ENCODE results near the gene FXYD3. TPM values are rescaled to one million over a fixed set of nuclear protein-coding genes. Genes with fewer than 3 reads are reported as not detected.

Gene FXYD3
- total and polyA plus RNA-seq, 2 experiments from 2014 or later: 0.81 TPM; not detected in 1

DNA sequence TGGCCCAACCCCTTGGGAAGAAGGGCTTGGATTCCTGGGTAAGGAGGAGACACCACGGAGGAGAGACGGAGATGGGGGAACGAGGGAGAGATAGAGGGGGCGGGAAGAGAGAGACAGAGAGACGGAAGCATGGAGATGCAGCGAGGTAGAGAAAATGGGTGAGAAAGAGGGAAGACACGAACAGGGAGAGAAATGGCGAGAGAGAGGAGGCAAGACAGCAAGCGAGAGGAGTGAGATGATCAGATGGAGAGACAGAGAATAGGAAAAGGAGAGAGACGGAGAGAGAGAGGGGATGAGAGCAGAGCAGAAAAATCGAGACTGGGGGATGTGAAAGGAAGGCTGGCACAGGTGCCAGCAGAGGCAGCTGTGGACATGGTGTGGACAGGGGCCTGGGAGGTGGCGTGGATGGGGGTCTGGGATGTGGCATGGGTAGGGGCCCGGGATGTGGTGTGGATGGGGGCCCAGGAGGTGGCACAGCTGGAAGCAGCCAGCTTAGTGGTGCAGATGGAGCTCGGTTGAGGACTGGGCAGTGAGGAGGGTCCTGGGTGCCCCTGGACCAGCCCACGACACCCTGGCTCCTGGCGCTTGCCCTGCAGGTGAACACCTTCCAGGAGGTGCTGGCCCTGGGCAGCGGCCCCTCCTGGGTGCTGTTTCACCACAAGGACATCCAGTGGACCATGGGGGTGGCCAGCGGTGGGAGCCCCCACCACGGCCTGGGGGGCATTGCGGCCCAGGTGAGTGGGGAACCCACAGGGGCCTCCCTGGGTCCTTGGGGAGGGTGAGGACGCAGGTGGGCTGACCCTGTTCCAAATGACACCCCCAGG is 40.2 kb upstream of the FXYD3 start:
- DNase-seq (ENCODE audit: low spot score) (no peak), ATAC-seq (no peak)
- Mint-ChIP-seq H3K9me3 (peaks cover 2% of the 10 kb centered on the region; the same call in 1 of the 3 replicates), H3K27ac (no peak overlapping the region), H3K4me1 (no peaks in the 10 kb centered on the region), H3K27me3 (ENCODE audit: insufficient read depth, low read depth, poor library complexity) (peaks cover 17% of the 10 kb centered on the region), H3K36me3 (ENCODE audit: low read depth) (no peaks in the 10 kb centered on the region; the same call in 2 of the 3 replicates), H3K4me3 (no peak overlapping the region)
- H3F3A ChIP-seq (replicated peaks; ENCODE audit: low read depth): no peaks in the 10 kb centered on the region
- H3K27ac ChIP-seq (ENCODE audit: low read depth): no peak overlapping the region
- no peaks in the 10 kb centered on the region for H3K27me3 ChIP-seq (ENCODE audit: insufficient read depth)
- no peaks in the 10 kb centered on the region for H3K9me2 ChIP-seq (ENCODE audit: insufficient read depth)
- H2AFZ ChIP-seq: no peak overlapping the region
- TF ChIP-seq NANOG (IDR thresholded peaks at IDR 0.05; ENCODE audit: borderline replicate concordance) (no peak), ZNF331 (CRISPR knock-in tag; IDR thresholded peaks at IDR 0.05; ENCODE audit: low read depth) (no peak), ZNF114 (CRISPR knock-in tag; IDR thresholded peaks at IDR 0.05) (no peak), EZH2 (IDR thresholded peaks at IDR 0.05; ENCODE audit: low read depth, unreplicated experiment) (no peak), REST (IDR thresholded peaks at IDR 0.05; ENCODE audit: unreplicated experiment) (no peak), CREB1 (CRISPR knock-in tag; IDR thresholded peaks at IDR 0.05; ENCODE audit: low read depth) (no peak), STAT1 (IDR thresholded peaks at IDR 0.05; ENCODE audit: unreplicated experiment) (no peak), JUNB (IDR thresholded peaks at IDR 0.05; ENCODE audit: unreplicated experiment) (no peak), EZH2phosphoT487 (IDR thresholded peaks at IDR 0.05; ENCODE audit: unreplicated experiment) (no peak), POLR2AphosphoS5 (IDR thresholded peaks at IDR 0.05; ENCODE audit: low read depth) (no peak)
- TF ChIP-seq, protein P1, sequence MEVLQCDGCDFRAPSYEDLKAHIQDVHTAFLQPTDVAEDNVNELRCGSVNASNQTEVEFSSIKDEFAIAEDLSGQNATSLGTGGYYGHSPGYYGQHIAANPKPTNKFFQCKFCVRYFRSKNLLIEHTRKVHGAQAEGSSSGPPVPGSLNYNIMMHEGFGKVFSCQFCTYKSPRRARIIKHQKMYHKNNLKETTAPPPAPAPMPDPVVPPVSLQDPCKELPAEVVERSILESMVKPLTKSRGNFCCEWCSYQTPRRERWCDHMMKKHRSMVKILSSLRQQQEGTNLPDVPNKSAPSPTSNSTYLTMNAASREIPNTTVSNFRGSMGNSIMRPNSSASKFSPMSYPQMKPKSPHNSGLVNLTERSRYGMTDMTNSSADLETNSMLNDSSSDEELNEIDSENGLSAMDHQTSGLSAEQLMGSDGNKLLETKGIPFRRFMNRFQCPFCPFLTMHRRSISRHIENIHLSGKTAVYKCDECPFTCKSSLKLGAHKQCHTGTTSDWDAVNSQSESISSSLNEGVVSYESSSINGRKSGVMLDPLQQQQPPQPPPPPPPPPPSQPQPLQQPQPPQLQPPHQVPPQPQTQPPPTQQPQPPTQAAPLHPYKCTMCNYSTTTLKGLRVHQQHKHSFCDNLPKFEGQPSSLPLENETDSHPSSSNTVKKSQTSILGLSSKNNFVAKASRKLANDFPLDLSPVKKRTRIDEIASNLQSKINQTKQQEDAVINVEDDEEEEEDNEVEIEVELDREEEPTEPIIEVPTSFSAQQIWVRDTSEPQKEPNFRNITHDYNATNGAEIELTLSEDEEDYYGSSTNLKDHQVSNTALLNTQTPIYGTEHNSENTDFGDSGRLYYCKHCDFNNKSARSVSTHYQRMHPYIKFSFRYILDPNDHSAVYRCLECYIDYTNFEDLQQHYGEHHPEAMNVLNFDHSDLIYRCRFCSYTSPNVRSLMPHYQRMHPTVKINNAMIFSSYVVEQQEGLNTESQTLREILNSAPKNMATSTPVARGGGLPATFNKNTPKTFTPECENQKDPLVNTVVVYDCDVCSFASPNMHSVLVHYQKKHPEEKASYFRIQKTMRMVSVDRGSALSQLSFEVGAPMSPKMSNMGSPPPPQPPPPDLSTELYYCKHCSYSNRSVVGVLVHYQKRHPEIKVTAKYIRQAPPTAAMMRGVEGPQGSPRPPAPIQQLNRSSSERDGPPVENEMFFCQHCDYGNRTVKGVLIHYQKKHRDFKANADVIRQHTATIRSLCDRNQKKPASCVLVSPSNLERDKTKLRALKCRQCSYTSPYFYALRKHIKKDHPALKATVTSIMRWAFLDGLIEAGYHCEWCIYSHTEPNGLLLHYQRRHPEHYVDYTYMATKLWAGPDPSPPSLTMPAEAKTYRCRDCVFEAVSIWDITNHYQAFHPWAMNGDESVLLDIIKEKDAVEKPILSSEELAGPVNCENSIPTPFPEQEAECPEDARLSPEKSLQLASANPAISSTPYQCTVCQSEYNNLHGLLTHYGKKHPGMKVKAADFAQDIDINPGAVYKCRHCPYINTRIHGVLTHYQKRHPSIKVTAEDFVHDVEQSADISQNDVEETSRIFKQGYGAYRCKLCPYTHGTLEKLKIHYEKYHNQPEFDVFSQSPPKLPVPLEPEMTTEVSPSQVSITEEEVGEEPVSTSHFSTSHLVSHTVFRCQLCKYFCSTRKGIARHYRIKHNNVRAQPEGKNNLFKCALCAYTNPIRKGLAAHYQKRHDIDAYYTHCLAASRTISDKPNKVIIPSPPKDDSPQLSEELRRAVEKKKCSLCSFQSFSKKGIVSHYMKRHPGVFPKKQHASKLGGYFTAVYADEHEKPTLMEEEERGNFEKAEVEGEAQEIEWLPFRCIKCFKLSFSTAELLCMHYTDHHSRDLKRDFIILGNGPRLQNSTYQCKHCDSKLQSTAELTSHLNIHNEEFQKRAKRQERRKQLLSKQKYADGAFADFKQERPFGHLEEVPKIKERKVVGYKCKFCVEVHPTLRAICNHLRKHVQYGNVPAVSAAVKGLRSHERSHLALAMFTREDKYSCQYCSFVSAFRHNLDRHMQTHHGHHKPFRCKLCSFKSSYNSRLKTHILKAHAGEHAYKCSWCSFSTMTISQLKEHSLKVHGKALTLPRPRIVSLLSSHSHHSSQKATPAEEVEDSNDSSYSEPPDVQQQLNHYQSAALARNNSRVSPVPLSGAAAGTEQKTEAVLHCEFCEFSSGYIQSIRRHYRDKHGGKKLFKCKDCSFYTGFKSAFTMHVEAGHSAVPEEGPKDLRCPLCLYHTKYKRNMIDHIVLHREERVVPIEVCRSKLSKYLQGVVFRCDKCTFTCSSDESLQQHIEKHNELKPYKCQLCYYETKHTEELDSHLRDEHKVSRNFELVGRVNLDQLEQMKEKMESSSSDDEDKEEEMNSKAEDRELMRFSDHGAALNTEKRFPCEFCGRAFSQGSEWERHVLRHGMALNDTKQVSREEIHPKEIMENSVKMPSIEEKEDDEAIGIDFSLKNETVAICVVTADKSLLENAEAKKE (CRISPR knock-in tag; IDR thresholded peaks at IDR 0.05): no peak
- TF ChIP-seq, protein P2, sequence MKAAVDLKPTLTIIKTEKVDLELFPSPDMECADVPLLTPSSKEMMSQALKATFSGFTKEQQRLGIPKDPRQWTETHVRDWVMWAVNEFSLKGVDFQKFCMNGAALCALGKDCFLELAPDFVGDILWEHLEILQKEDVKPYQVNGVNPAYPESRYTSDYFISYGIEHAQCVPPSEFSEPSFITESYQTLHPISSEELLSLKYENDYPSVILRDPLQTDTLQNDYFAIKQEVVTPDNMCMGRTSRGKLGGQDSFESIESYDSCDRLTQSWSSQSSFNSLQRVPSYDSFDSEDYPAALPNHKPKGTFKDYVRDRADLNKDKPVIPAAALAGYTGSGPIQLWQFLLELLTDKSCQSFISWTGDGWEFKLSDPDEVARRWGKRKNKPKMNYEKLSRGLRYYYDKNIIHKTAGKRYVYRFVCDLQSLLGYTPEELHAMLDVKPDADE (IDR thresholded peaks at IDR 0.05): no peak
- TF ChIP-seq, protein P3, sequence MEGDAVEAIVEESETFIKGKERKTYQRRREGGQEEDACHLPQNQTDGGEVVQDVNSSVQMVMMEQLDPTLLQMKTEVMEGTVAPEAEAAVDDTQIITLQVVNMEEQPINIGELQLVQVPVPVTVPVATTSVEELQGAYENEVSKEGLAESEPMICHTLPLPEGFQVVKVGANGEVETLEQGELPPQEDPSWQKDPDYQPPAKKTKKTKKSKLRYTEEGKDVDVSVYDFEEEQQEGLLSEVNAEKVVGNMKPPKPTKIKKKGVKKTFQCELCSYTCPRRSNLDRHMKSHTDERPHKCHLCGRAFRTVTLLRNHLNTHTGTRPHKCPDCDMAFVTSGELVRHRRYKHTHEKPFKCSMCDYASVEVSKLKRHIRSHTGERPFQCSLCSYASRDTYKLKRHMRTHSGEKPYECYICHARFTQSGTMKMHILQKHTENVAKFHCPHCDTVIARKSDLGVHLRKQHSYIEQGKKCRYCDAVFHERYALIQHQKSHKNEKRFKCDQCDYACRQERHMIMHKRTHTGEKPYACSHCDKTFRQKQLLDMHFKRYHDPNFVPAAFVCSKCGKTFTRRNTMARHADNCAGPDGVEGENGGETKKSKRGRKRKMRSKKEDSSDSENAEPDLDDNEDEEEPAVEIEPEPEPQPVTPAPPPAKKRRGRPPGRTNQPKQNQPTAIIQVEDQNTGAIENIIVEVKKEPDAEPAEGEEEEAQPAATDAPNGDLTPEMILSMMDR (conservative IDR thresholded peaks at IDR 0.05; ENCODE audit: low read depth in 2 of 2): no peak
- no peak overlapping the region for H3K4me3 ChIP-seq
- no peaks in the 10 kb centered on the region for H3K36me3 ChIP-seq (ENCODE audit: insufficient read depth)
- H3K4me1 ChIP-seq (ENCODE audit: insufficient read depth): no peaks in the 10 kb centered on the region
- no peaks in the 10 kb centered on the region for H3K79me2 ChIP-seq (replicated peaks; ENCODE audit: insufficient read depth)
- no peaks in the 10 kb centered on the region for H4K20me1 ChIP-seq (replicated peaks; ENCODE audit: insufficient read depth)
- no peak overlapping the region for H3K4me2 ChIP-seq

All from GM23338 (cell line).